ENCODE results near the gene MXD3.

The MXD3 gene

DNA sequence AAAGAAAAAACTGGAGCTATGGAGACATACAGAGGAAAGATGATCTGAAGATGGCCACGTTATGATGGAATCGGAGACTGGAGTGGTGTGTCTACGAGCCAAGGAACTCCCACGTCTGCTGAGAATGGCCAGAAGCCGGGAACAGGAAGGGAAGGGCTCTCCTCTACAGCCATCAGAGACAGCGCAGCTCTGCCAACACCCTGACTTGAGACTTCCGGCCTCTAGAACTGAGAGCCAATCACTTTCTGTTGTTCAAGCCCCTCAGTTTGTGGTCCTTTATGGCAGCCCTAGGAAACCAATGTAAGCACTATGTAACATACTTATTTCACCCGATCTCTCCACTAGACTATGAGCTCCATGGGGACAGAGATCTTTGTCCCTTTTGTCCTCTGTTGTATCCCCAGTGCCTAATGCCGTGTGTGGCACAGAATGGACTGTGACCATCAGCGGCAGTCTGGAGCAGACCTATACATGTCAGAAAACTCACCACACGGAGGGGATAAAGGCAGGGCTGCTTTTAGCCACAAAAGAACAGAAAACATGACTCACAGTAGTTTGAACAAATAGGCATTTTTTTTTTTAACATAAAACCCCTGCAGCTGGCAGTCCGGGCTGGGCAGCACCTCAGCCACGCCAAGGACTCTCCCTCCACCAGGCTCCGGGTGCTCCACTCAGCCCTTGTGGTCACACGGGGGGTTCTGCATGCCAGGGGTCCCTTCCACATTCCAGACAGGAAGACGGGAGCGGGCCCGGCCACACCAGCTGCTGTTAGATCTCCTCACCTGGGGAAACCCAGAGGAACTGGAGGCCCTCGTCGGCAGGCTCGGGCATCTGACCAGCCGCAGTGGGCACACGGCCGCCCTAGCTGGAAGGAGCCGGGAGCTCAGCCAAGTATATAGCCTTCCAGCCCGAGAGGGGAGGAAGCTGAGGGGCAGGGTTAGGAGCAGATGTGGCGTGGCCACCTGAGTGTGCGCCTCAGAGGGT is 16.1 kb upstream of the MXD3 start:
- Histone ChIP-seq H3K4ac (ENCODE audit: low read depth in 1 of 2, low read length in 2 of 2) (no peak overlapping the region), H3K27ac (ENCODE audit: low read length, poor library complexity, severe bottlenecking) (peak overlapping the region; percentile 78), H3K79me1 (replicated peaks; ENCODE audit: low read length, poor library complexity, severe bottlenecking) (peaks cover 25% of the 10 kb centered on the region), H3K23ac (ENCODE audit: low read length in 2 of 2) (no peak overlapping the region), H3K36me3 (ENCODE audit: control insufficient read depth in 1 of 2, insufficient read depth in 2 of 2, low read depth in 1 of 2, low read length in 2 of 2) (peaks cover 31 to 36% of the 10 kb centered on the region in 2 experiments), H4K91ac (ENCODE audit: low read length) (peak overlapping the region; percentile 16), H3K9me3 (ENCODE audit: control insufficient read depth, low read length) (no peaks in the 10 kb centered on the region), H3K9ac (ENCODE audit: low read length) (peak overlapping the region; percentile 51), H2AFZ (ENCODE audit: low read depth, low read length) (no peak overlapping the region), H2AK5ac (ENCODE audit: low read length, severe bottlenecking) (peak overlapping the region; percentile 94), H2BK120ac (ENCODE audit: low read depth, low read length) (no peak overlapping the region), H3K4me1 (ENCODE audit: control insufficient read depth, insufficient read depth, low read depth, low read length) (peaks cover 22% of the 10 kb centered on the region), H3K4me3 (ENCODE audit: insufficient read depth in 1 of 2, low read depth in 1 of 2, low read length in 2 of 2) (no peak overlapping the region), H3K14ac (ENCODE audit: low read length in 2 of 2) (no peak overlapping the region), H4K8ac (ENCODE audit: low read length) (peak overlapping the region; percentile 5), H3K18ac (ENCODE audit: low read depth in 1 of 2, low read length in 2 of 2) (no peak overlapping the region), H3K4me2 (ENCODE audit: low read length, poor library complexity, severe bottlenecking) (peak overlapping the region; percentile 36), H2BK12ac (ENCODE audit: low read length in 2 of 2) (no peak overlapping the region), H2BK5ac (ENCODE audit: low read depth, low read length, poor library complexity, severe bottlenecking) (peak overlapping the region; percentile 53), H2BK15ac (ENCODE audit: low read depth, poor library complexity, severe bottlenecking) (no peak overlapping the region), H3K27me3 (ENCODE audit: control insufficient read depth in 1 of 2, insufficient read depth in 1 of 2, low read length in 2 of 2) (no peaks in the 10 kb centered on the region)
- no peak for DNase-seq
- 93% methylated on average over 27 of the region's 28 CpGs for WGBS

- H2AK5ac ChIP-seq (ENCODE audit: low read length, severe bottlenecking) = no peak overlapping the region
- no peak overlapping the region for H2AFZ ChIP-seq (ENCODE audit: low read depth, low read length)
- H4K8ac ChIP-seq (ENCODE audit: low read length) = no peak overlapping the region
- H3K79me1 ChIP-seq (replicated peaks; ENCODE audit: low read length, poor library complexity, severe bottlenecking) = peaks cover 10% of the 10 kb centered on the region
- 71% methylated on average over 1 of the region's 1 CpG for WGBS
- H3K4me2 ChIP-seq (ENCODE audit: low read length, poor library complexity, severe bottlenecking) = peak overlapping the region; percentile 19
- no peak overlapping the region for H2BK15ac ChIP-seq (ENCODE audit: low read depth, poor library complexity, severe bottlenecking)
- no peak overlapping the region for H3K4me3 ChIP-seq (ENCODE audit: insufficient read depth in 1 of 2, low read depth in 1 of 2, low read length in 2 of 2)
- no peak overlapping the region for H3K14ac ChIP-seq (ENCODE audit: low read length in 2 of 2)
- peak overlapping the region; percentile 71 for H3K27ac ChIP-seq (ENCODE audit: low read length, poor library complexity, severe bottlenecking)
- no peak overlapping the region for H2BK120ac ChIP-seq (ENCODE audit: low read depth, low read length)
- peak overlapping the region; percentile 27 for H3K9ac ChIP-seq (ENCODE audit: low read length)
- H3K9me3 ChIP-seq (ENCODE audit: control insufficient read depth, low read length) = no peaks in the 10 kb centered on the region
- no peaks in the 10 kb centered on the region for H3K27me3 ChIP-seq (ENCODE audit: control insufficient read depth in 1 of 2, insufficient read depth in 1 of 2, low read length in 2 of 2)
- DNase-seq = no peak
- peaks cover 23% of the 10 kb centered on the region for H3K4me1 ChIP-seq (ENCODE audit: control insufficient read depth, insufficient read depth, low read depth, low read length)
- H3K23ac ChIP-seq (ENCODE audit: low read length in 2 of 2) = no peak overlapping the region
- H3K18ac ChIP-seq (ENCODE audit: low read depth in 1 of 2, low read length in 2 of 2) = no peak overlapping the region
- H2BK12ac ChIP-seq (ENCODE audit: low read length in 2 of 2) = no peak overlapping the region
- H3K4ac ChIP-seq (ENCODE audit: low read depth in 1 of 2, low read length in 2 of 2) = no peak overlapping the region
- no peak overlapping the region for H4K91ac ChIP-seq (ENCODE audit: low read length)
- H3K36me3 ChIP-seq (ENCODE audit: control insufficient read depth in 1 of 2, insufficient read depth in 2 of 2, low read depth in 1 of 2, low read length in 2 of 2) = peaks cover 13 to 23% of the 10 kb centered on the region in 2 experiments
- H2BK5ac ChIP-seq (ENCODE audit: low read depth, low read length, poor library complexity, severe bottlenecking) = no peak overlapping the region
Observed at GRCh38 chr5:177325868-177326381, 14.2 kb upstream of the MXD3 start.

GRCh38 chr5:177320879-177321278 is 9.2 kb upstream of the MXD3 start:
- no peak overlapping the region for H3K4me2 ChIP-seq (ENCODE audit: low read length, poor library complexity, severe bottlenecking)
- H4K91ac ChIP-seq (ENCODE audit: low read length) = no peak overlapping the region
- H3K27ac ChIP-seq (ENCODE audit: low read length, poor library complexity, severe bottlenecking) = no peak overlapping the region
- peaks cover 11% of the 10 kb centered on the region for H3K4me1 ChIP-seq (ENCODE audit: control insufficient read depth, insufficient read depth, low read depth, low read length)
- no peak overlapping the region for H3K4ac ChIP-seq (ENCODE audit: low read depth in 1 of 2, low read length in 2 of 2)
- no peak overlapping the region for H2BK120ac ChIP-seq (ENCODE audit: low read depth, low read length)
- peaks cover 20 to 21% of the 10 kb centered on the region in 2 experiments for H3K36me3 ChIP-seq (ENCODE audit: control insufficient read depth in 1 of 2, insufficient read depth in 2 of 2, low read depth in 1 of 2, low read length in 2 of 2)
- no peaks in the 10 kb centered on the region for H3K27me3 ChIP-seq (ENCODE audit: control insufficient read depth in 1 of 2, insufficient read depth in 1 of 2, low read length in 2 of 2)
- H3K14ac ChIP-seq (ENCODE audit: low read length in 2 of 2) = no peak overlapping the region
- H3K23ac ChIP-seq (ENCODE audit: low read length in 2 of 2) = no peak overlapping the region
- H4K8ac ChIP-seq (ENCODE audit: low read length) = no peak overlapping the region
- H2BK15ac ChIP-seq (ENCODE audit: low read depth, poor library complexity, severe bottlenecking) = no peak overlapping the region
- H2AK5ac ChIP-seq (ENCODE audit: low read length, severe bottlenecking) = no peak overlapping the region
- H3K4me3 ChIP-seq (ENCODE audit: insufficient read depth in 1 of 2, low read depth in 1 of 2, low read length in 2 of 2) = no peak overlapping the region
- H3K79me1 ChIP-seq (replicated peaks; ENCODE audit: low read length, poor library complexity, severe bottlenecking) = peaks cover 17% of the 10 kb centered on the region
- no peak overlapping the region for H2BK12ac ChIP-seq (ENCODE audit: low read length in 2 of 2)
- H3K9ac ChIP-seq (ENCODE audit: low read length) = no peak overlapping the region
- H3K9me3 ChIP-seq (ENCODE audit: control insufficient read depth, low read length) = no peaks in the 10 kb centered on the region
- no peak overlapping the region for H3K18ac ChIP-seq (ENCODE audit: low read depth in 1 of 2, low read length in 2 of 2)
- no peak for DNase-seq
- H2BK5ac ChIP-seq (ENCODE audit: low read depth, low read length, poor library complexity, severe bottlenecking) = no peak overlapping the region
- 97% methylated on average over 7 of the region's 7 CpGs for WGBS
- no peak overlapping the region for H2AFZ ChIP-seq (ENCODE audit: low read depth, low read length)

- no peaks in the 10 kb centered on the region for H3K9me3 ChIP-seq (ENCODE audit: control insufficient read depth, low read length)
- no peak overlapping the region for H2BK5ac ChIP-seq (ENCODE audit: low read depth, low read length, poor library complexity, severe bottlenecking)
- no peak overlapping the region for H2BK15ac ChIP-seq (ENCODE audit: low read depth, poor library complexity, severe bottlenecking)
- DNase-seq = no peak
- H3K36me3 ChIP-seq (ENCODE audit: control insufficient read depth in 1 of 2, insufficient read depth in 2 of 2, low read depth in 1 of 2, low read length in 2 of 2) = peaks cover 20 to 21% of the 10 kb centered on the region in 2 experiments
- WGBS = 96% methylated on average over 14 of the region's 14 CpGs
- H2BK120ac ChIP-seq (ENCODE audit: low read depth, low read length) = no peak overlapping the region
- peaks cover 19% of the 10 kb centered on the region for H3K79me1 ChIP-seq (replicated peaks; ENCODE audit: low read length, poor library complexity, severe bottlenecking)
- no peak overlapping the region for H3K18ac ChIP-seq (ENCODE audit: low read depth in 1 of 2, low read length in 2 of 2)
- H3K4ac ChIP-seq (ENCODE audit: low read depth in 1 of 2, low read length in 2 of 2) = no peak overlapping the region
- H2BK12ac ChIP-seq (ENCODE audit: low read length in 2 of 2) = no peak overlapping the region
- no peak overlapping the region for H4K8ac ChIP-seq (ENCODE audit: low read length)
- H3K9ac ChIP-seq (ENCODE audit: low read length) = no peak overlapping the region
- peaks cover 4% of the 10 kb centered on the region for H3K4me1 ChIP-seq (ENCODE audit: control insufficient read depth, insufficient read depth, low read depth, low read length)
- H3K27ac ChIP-seq (ENCODE audit: low read length, poor library complexity, severe bottlenecking) = no peak overlapping the region
- no peak overlapping the region for H3K23ac ChIP-seq (ENCODE audit: low read length in 2 of 2)
- H4K91ac ChIP-seq (ENCODE audit: low read length) = no peak overlapping the region
- H2AFZ ChIP-seq (ENCODE audit: low read depth, low read length) = no peak overlapping the region
- no peak overlapping the region for H3K4me2 ChIP-seq (ENCODE audit: low read length, poor library complexity, severe bottlenecking)
- H3K27me3 ChIP-seq (ENCODE audit: control insufficient read depth in 1 of 2, insufficient read depth in 1 of 2, low read length in 2 of 2) = no peaks in the 10 kb centered on the region
- H3K14ac ChIP-seq (ENCODE audit: low read length in 2 of 2) = no peak overlapping the region
- H2AK5ac ChIP-seq (ENCODE audit: low read length, severe bottlenecking) = peak overlapping the region; percentile 30
- peak overlapping the region in 1 of 2 experiments; percentile 10 for H3K4me3 ChIP-seq (ENCODE audit: insufficient read depth in 1 of 2, low read depth in 1 of 2, low read length in 2 of 2)
Observed at GRCh38 chr5:177319913-177320588, 8.4 kb upstream of the MXD3 start.
